Type B pancreatic cell (in vitro differentiated cells): ENCODE measurements around the gene EHF. TPM values are rescaled to one million over a fixed set of nuclear protein-coding genes. Genes with fewer than 3 reads are reported as not detected.

Experiments used
- DNase-seq: peaks from one replicate; pipeline ENCODE4 v3.0.0; 2021; ENCODE audit warnings: mixed read lengths; ENCODE audit not compliant: unreplicated experiment; ENCODE audit errors: extremely low spot score
- H3K27ac Mint-ChIP-seq: 2 replicates; pipeline ENCODE4 v1.8.0; 2021; ENCODE audit warnings: mild to moderate bottlenecking, mixed read lengths
- H3K27me3 Mint-ChIP-seq: 2 replicates; pipeline ENCODE4 v1.8.0; 2021; ENCODE audit warnings: mixed read lengths
- H3K36me3 Mint-ChIP-seq: 2 replicates; pipeline ENCODE4 v1.8.0; 2021; ENCODE audit warnings: mixed read lengths
- H3K4me1 Mint-ChIP-seq: one replicate; pipeline ENCODE4 v1.8.0; 2021; ENCODE audit warnings: mixed read lengths; ENCODE audit not compliant: unreplicated experiment
- H3K4me3 Mint-ChIP-seq: 2 replicates; pipeline ENCODE4 v1.8.0; 2021; ENCODE audit warnings: mild to moderate bottlenecking, mixed read lengths
- H3K9me3 Mint-ChIP-seq: 2 replicates; pipeline ENCODE4 v1.8.0; 2021; ENCODE audit warnings: mixed read lengths
- total RNA-seq: library from RNA; stranded (reverse); gene quantifications from 2 replicates; pipeline ENCODE4 v1.2.1, GENCODE V29; 2021; ENCODE audit warnings: low replicate concordance
- TF ChIP-seq, protein P1 (sequence below): fragments of 200-600 bp; sonication (generic); conservative IDR thresholded peaks from 2 replicates; pipeline ENCODE4 v1.5.0; 2021; ENCODE audit warnings: antibody characterized with exemption, mild to moderate bottlenecking

Gene EHF
- total RNA-seq, 1 donor from 2014 or later: 31.5 TPM

DNA sequence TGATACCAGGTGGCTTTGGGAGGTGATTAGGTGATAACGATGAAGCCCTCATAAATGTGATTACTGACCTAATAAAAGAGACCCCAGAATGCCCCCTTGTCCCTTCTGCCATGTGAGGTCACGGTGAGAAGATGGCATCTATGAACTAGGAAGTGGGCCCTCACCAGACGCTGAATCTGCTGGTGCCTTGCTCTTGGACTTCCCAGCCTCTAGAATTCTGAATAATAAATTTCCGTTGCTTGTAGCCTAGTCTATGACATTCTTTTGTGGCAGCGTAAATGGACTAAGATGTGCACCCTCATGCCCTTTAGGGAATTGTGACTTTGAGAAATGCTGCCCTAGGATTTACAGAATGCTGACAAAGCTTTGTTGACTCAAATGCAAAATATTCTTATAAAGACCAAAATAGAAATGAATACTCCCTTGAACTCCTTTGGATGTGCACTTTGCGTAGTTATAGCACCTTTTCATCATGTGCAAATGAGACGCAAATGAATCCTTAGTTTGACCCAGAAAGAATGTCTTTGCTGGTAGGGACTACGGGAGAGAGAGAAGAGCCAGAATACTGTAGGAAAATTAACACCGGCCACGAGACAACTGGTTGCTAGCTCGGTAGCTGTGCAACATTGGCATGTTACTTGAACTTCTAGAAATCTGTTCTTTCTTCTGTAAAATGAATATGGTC is 24.8 kb upstream of the EHF start:
- Mint-ChIP-seq H3K4me3 (no peak overlapping the region), H3K9me3 (peaks cover 16% of the 10 kb centered on the region), H3K27me3 (no peaks in the 10 kb centered on the region), H3K27ac (no peak overlapping the region), H3K36me3 (peaks cover 3% of the 10 kb centered on the region), H3K4me1 (peaks cover 22% of the 10 kb centered on the region)
- TF ChIP-seq, protein P1, sequence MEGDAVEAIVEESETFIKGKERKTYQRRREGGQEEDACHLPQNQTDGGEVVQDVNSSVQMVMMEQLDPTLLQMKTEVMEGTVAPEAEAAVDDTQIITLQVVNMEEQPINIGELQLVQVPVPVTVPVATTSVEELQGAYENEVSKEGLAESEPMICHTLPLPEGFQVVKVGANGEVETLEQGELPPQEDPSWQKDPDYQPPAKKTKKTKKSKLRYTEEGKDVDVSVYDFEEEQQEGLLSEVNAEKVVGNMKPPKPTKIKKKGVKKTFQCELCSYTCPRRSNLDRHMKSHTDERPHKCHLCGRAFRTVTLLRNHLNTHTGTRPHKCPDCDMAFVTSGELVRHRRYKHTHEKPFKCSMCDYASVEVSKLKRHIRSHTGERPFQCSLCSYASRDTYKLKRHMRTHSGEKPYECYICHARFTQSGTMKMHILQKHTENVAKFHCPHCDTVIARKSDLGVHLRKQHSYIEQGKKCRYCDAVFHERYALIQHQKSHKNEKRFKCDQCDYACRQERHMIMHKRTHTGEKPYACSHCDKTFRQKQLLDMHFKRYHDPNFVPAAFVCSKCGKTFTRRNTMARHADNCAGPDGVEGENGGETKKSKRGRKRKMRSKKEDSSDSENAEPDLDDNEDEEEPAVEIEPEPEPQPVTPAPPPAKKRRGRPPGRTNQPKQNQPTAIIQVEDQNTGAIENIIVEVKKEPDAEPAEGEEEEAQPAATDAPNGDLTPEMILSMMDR: no peak
- DNase-seq: no peak

DNA sequence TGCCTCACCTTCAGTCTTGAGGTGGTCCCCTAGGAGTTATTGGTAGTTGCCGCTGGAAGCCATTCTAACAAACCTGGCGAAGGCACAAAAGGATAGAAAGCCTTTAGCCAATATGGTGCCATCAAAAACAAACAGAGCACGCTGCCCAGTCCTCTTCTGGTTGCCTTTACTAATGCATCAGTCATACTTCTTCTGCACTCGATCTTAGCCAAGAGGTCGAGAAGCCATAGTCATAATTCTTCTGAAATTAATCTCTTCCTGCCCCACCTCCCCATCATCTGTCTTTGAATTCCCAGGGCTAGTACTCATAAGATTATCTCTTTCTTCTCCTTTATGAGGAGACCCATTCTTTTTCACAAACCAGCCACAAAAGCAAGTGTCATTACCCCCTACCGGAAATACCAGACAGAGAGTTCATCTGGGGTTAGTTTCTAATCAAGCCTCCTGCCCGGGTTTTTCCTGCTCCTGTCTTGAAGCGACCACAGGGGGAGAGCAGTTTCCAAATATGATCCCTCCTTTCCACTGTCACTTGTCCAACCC is 21.4 kb upstream of the EHF start:
- H3K4me3 Mint-ChIP-seq: peak overlapping the region; percentile 62
- DNase-seq: no peak
- peaks cover 7% of the 10 kb centered on the region for H3K9me3 Mint-ChIP-seq
- H3K4me1 Mint-ChIP-seq: peaks cover 39% of the 10 kb centered on the region
- H3K27me3 Mint-ChIP-seq: no peaks in the 10 kb centered on the region
- H3K36me3 Mint-ChIP-seq: no peaks in the 10 kb centered on the region
- peak overlapping the region; percentile 86 for H3K27ac Mint-ChIP-seq
- TF ChIP-seq, protein P1: no peak

DNA sequence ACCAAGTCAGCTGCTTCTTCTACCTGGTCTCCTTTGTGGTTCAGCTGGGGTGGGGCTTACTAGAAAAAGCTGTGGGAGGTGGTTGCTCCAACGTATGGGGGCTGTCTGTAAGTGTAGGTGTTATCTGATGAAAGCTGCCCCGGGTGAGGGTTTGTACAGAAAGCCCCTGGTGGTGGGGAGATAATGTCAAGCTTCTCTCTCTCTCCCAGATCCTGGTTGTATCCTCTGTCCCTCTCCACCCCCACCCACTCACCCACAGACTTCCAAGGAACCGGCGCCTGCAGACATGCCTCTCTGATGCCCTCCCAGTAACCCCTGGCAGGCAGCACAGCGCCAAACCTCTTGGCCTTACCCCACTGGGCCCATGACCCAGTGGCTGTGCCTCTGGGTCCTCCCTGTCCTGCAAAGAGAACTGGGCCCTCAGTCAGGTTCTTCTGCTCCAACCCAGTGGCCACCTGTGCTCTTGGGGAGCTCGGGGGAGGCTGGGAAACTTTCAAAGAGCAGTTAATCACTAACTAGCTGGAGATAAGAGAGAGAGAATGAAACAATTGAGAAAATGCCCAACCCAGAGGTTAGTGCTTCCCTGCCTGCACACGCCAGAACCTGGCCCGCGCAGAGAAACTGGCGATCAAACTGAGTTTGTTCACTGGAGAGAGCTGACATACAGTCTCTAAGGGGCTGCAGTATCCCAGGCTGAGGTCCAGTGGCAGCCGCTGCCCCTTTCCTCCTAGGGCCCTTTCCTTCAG is 20.4 kb upstream of the EHF start:
- H3K9me3 Mint-ChIP-seq: peaks cover 7% of the 10 kb centered on the region
- H3K27ac Mint-ChIP-seq: peak overlapping the region; percentile 86
- TF ChIP-seq, protein P1: no peak
- H3K27me3 Mint-ChIP-seq: no peaks in the 10 kb centered on the region
- peak overlapping the region; percentile 62 for H3K4me3 Mint-ChIP-seq
- no peaks in the 10 kb centered on the region for H3K36me3 Mint-ChIP-seq
- DNase-seq: no peak
- peaks cover 39% of the 10 kb centered on the region for H3K4me1 Mint-ChIP-seq

DNA sequence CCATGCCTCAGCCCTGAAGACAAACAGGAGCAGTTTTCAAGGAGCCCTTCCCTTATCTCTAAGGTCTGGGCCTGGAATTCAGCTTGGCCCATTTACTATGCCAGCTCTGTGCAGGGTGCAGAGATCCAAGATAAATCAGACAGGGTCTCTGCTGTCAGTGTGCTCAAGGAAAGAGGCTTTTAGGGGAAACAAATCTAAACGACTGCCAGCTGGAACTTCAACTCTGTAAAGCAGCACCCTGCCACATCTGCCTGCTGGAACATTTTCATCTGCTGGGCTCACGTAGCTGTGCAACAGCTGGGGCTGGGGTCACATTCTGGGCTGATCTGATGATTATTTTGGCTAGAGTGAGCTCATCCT is 19.8 kb upstream of the EHF start:
- no peak for DNase-seq
- H3K36me3 Mint-ChIP-seq: no peaks in the 10 kb centered on the region
- TF ChIP-seq, protein P1: no peak
- peak overlapping the region; percentile 86 for H3K27ac Mint-ChIP-seq
- peaks cover 39% of the 10 kb centered on the region for H3K4me1 Mint-ChIP-seq
- no peaks in the 10 kb centered on the region for H3K27me3 Mint-ChIP-seq
- H3K4me3 Mint-ChIP-seq: peak overlapping the region; percentile 62
- H3K9me3 Mint-ChIP-seq: peaks cover 7% of the 10 kb centered on the region

DNA sequence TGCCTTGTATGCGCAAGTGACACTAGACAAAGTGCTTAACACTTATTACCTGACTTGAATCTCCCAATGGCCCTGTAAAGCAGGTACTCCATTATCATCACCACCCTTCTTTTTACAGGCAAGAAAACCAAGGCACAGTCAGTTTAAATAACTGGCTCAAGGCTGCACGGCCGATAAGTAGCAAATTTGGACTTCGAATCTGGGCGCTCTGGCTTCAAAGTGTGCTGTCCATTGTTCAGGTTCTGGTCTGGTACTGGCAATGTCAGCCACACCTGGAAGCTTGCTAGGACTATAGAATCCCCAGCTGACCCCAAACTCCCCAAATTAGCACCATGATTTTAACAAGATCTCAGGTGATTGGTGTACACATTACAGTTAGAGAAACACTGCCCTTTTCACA is 19.3 kb upstream of the EHF start:
- TF ChIP-seq, protein P1: no peak
- no peaks in the 10 kb centered on the region for H3K27me3 Mint-ChIP-seq
- H3K36me3 Mint-ChIP-seq: no peaks in the 10 kb centered on the region
- peaks cover 39% of the 10 kb centered on the region for H3K4me1 Mint-ChIP-seq
- peaks cover 7% of the 10 kb centered on the region for H3K9me3 Mint-ChIP-seq
- H3K27ac Mint-ChIP-seq: peak overlapping the region; percentile 86
- no peak for DNase-seq
- peak overlapping the region; percentile 39 for H3K4me3 Mint-ChIP-seq
